Neural cell (in vitro differentiated cells): ENCODE data around the gene IRX3. TPM values are rescaled to one million over a fixed set of nuclear protein-coding genes. Genes with fewer than 3 reads are reported as not detected.

Experiments
- H2AFZ ChIP-seq: fragments of 200-600, 300-800 bp; sonication (generic), shearing (Covaris generic); 2 replicates; pipeline ENCODE4 v1.6.0; 2014; ENCODE audit warnings: low read depth, mild to moderate bottlenecking, antibody characterized with exemption, low read length, moderate library complexity
- H3F3A ChIP-seq: fragments of 200-600 bp; shearing (Covaris generic); 2 replicates; pipeline ENCODE4 v1.6.1; 2016; ENCODE audit warnings: mild to moderate bottlenecking, moderate library complexity, mixed read lengths, antibody characterized with exemption, low read length; ENCODE audit not compliant: insufficient read depth, poor library complexity, severe bottlenecking
- H3K27ac ChIP-seq: fragments of 200-600, 300-800 bp; sonication (generic), shearing (Covaris generic); 2 replicates; pipeline ENCODE4 v1.5.1; 2014; ENCODE audit warnings: mild to moderate bottlenecking, low read length, moderate library complexity
- H3K27me3 ChIP-seq: fragments of 300-800, 200-600 bp; sonication (generic), shearing (Covaris generic); 2 replicates; pipeline ENCODE4 v1.6.0; 2014; ENCODE audit warnings: mild to moderate bottlenecking, low read depth, low read length, moderate library complexity; ENCODE audit not compliant: insufficient read depth
- H3K36me3 ChIP-seq: fragments of 300-800, 200-600 bp; sonication (generic), shearing (Covaris generic); 2 replicates; pipeline ENCODE4 v1.5.1; 2014; ENCODE audit warnings: mild to moderate bottlenecking, antibody characterized with exemption, low read length, moderate library complexity; ENCODE audit not compliant: insufficient read depth
- H3K4me2 ChIP-seq: fragments of 300-800, 200-600 bp; sonication (generic), shearing (Covaris generic); 2 replicates; pipeline ENCODE4 v1.6.0; 2014; ENCODE audit warnings: mild to moderate bottlenecking, low read length
- H3K4me3 ChIP-seq: fragments of 300-800, 200-600 bp; sonication (generic), shearing (Covaris generic); 2 replicates; pipeline ENCODE4 v1.5.1; 2014; ENCODE audit warnings: mild to moderate bottlenecking, low read length, moderate library complexity
- H3K79me2 ChIP-seq: fragments of 200-600 bp; shearing (Covaris generic); replicated peaks from 2 replicates; pipeline ENCODE4 v1.6.0; 2014; ENCODE audit warnings: mild to moderate bottlenecking, low read length, moderate library complexity; ENCODE audit not compliant: insufficient read depth
- H3K9ac ChIP-seq: fragments of 300-800, 200-600 bp; sonication (generic), shearing (Covaris generic); 2 replicates; pipeline ENCODE4 v1.6.1; 2016; ENCODE audit warnings: mild to moderate bottlenecking, low read length, mixed read lengths
- H3K9me2 ChIP-seq: fragments of 200-600 bp; shearing (Covaris generic); 2 replicates; pipeline ENCODE4 v1.6.1; 2016; ENCODE audit warnings: mild to moderate bottlenecking, low read length, mixed read lengths; ENCODE audit not compliant: insufficient read depth
- H3K9me3 ChIP-seq: fragments of 200-600, 300-800 bp; sonication (generic), shearing (Covaris generic); 2 replicates; pipeline ENCODE4 v1.6.1; 2016; ENCODE audit warnings: mild to moderate bottlenecking, mixed run types, low read length, moderate library complexity, mixed read lengths
- H4K20me1 ChIP-seq: fragments of 200-600 bp; shearing (Covaris generic); 2 replicates; pipeline ENCODE4 v1.6.1; 2016; ENCODE audit warnings: mild to moderate bottlenecking, mixed run types; ENCODE audit not compliant: insufficient read depth
- EP300 ChIP-seq: fragments of 450-650 bp; conservative IDR thresholded peaks from 2 replicates; pipeline ENCODE4 v1.6.1; 2014; ENCODE audit warnings: antibody characterized with exemption, mild to moderate bottlenecking, moderate library complexity; ENCODE audit not compliant: poor library complexity, severe bottlenecking
- EZH2 ChIP-seq: fragments of 200-600, 300-800 bp; shearing (Covaris generic), sonication (generic); IDR thresholded peaks from 2 replicates; pipeline ENCODE4 v1.6.1; 2014; ENCODE audit warnings: antibody characterized with exemption, low read length, borderline replicate concordance, mild to moderate bottlenecking; ENCODE audit not compliant: insufficient read depth, poor library complexity, severe bottlenecking
- MXI1 ChIP-seq: fragments of 450-650 bp; conservative IDR thresholded peaks from 2 replicates; pipeline ENCODE4 v1.6.1; 2014; ENCODE audit warnings: antibody characterized with exemption, mild to moderate bottlenecking; ENCODE audit not compliant: poor library complexity, severe bottlenecking
- POLR2AphosphoS5 ChIP-seq: IDR thresholded peaks from 2 replicates; pipeline ENCODE4 v1.6.1; 2012
- RAD21 ChIP-seq: fragments of 450-650 bp; conservative IDR thresholded peaks from 2 replicates; pipeline ENCODE4 v1.6.1; 2014; ENCODE audit warnings: antibody characterized with exemption, mild to moderate bottlenecking, moderate library complexity
- SMC3 ChIP-seq: fragments of 450-650 bp; conservative IDR thresholded peaks from 2 replicates; pipeline ENCODE4 v1.6.1; 2014; ENCODE audit warnings: antibody characterized with exemption, mild to moderate bottlenecking, moderate library complexity; ENCODE audit not compliant: poor library complexity
- TAF1 ChIP-seq: IDR thresholded peaks from 2 replicates; pipeline ENCODE4 v1.6.1; 2012; ENCODE audit warnings: low read depth
- polyA plus RNA-seq: library from polyadenylated mRNA; depleted of rRNA; stranded (reverse); fragments of >200 nt; gene quantifications from 2 replicates; pipeline ENCODE4 v1.2.3, GENCODE V29; 2014
- TF ChIP-seq, protein P1 (sequence below): fragments of 450-650 bp; IDR thresholded peaks from 2 replicates; pipeline ENCODE4 v1.5.1; 2014; ENCODE audit warnings: antibody characterized with exemption, mild to moderate bottlenecking, moderate library complexity; ENCODE audit not compliant: poor library complexity, severe bottlenecking
- TF ChIP-seq, protein P2 (sequence below): IDR thresholded peaks from 2 replicates; pipeline ENCODE4 v1.6.1; 2012; ENCODE audit warnings: borderline replicate concordance

IRX3 gene
- polyA plus RNA-seq, 1 donor from 2014 or later: not detected

DNA sequence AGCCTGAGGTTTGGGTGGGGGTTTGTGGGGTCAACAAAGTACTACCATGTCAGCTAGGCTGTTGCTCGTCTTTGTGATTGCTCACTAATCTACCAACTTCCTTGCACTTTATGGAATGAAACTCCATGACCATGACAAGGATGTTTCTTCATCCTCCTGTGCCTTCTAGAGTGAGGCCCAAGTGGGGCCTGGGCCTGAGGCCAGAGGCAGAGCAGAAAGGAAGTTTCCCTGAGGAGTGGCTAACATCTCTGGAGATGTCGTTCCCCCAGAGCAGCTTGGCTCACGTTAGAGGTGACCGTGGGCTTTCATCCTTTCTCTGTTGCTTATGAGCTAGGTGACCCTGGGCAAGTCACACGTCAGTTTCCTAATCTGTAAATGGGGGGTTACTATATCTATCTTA lies 41.0 kb upstream of the IRX3 start:
- Histone ChIP-seq H3K79me2 (no peaks in the 10 kb centered on the region), H3K9ac (no peak overlapping the region), H4K20me1 (no peaks in the 10 kb centered on the region), H3K4me2 (no peak overlapping the region), H3K4me3 (no peak overlapping the region), H3F3A (no peaks in the 10 kb centered on the region), H3K9me2 (no peaks in the 10 kb centered on the region), H3K36me3 (no peaks in the 10 kb centered on the region), H3K27ac (no peak overlapping the region), H3K9me3 (no peaks in the 10 kb centered on the region), H3K27me3 (no peaks in the 10 kb centered on the region), H2AFZ (no peak overlapping the region)
- TF ChIP-seq EP300 (no peak), TAF1 (no peak)
- TF ChIP-seq, protein P1, sequence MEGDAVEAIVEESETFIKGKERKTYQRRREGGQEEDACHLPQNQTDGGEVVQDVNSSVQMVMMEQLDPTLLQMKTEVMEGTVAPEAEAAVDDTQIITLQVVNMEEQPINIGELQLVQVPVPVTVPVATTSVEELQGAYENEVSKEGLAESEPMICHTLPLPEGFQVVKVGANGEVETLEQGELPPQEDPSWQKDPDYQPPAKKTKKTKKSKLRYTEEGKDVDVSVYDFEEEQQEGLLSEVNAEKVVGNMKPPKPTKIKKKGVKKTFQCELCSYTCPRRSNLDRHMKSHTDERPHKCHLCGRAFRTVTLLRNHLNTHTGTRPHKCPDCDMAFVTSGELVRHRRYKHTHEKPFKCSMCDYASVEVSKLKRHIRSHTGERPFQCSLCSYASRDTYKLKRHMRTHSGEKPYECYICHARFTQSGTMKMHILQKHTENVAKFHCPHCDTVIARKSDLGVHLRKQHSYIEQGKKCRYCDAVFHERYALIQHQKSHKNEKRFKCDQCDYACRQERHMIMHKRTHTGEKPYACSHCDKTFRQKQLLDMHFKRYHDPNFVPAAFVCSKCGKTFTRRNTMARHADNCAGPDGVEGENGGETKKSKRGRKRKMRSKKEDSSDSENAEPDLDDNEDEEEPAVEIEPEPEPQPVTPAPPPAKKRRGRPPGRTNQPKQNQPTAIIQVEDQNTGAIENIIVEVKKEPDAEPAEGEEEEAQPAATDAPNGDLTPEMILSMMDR: no peak

DNA sequence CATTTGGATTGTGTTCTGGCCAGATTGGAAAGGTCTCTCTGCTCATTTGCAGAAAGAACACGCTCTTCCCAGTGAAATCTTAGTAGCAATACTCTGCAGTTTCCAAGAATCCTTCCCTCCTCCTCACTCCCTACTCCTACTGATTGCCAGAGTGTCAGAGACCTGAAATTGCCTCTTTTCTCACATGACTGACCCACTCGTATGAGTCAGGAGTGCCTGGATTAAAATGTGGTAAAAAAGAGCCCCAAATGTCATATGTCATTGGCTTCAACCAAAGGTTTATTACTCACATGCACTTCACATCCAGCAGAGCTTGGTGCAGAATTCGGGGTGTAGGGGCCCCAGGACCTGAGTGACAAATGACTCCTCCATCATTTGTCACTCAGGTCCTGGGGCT lies 39.7 kb upstream of the IRX3 start:
- Histone ChIP-seq H3K36me3 (no peaks in the 10 kb centered on the region), H3K9me2 (no peaks in the 10 kb centered on the region), H3K27me3 (no peaks in the 10 kb centered on the region), H3K79me2 (no peaks in the 10 kb centered on the region), H3K9me3 (no peaks in the 10 kb centered on the region), H3K4me2 (no peak overlapping the region), H4K20me1 (no peaks in the 10 kb centered on the region), H2AFZ (no peak overlapping the region), H3K27ac (no peak overlapping the region), H3K9ac (no peak overlapping the region), H3K4me3 (no peak overlapping the region), H3F3A (no peaks in the 10 kb centered on the region)
- TF ChIP-seq EP300: no peak
- TF ChIP-seq TAF1: no peak
- TF ChIP-seq SMC3: no peak
- TF ChIP-seq, protein P1: no peak
- no peak for TF ChIP-seq MXI1
- TF ChIP-seq RAD21: no peak
- no peak for TF ChIP-seq EZH2
- TF ChIP-seq, protein P2, sequence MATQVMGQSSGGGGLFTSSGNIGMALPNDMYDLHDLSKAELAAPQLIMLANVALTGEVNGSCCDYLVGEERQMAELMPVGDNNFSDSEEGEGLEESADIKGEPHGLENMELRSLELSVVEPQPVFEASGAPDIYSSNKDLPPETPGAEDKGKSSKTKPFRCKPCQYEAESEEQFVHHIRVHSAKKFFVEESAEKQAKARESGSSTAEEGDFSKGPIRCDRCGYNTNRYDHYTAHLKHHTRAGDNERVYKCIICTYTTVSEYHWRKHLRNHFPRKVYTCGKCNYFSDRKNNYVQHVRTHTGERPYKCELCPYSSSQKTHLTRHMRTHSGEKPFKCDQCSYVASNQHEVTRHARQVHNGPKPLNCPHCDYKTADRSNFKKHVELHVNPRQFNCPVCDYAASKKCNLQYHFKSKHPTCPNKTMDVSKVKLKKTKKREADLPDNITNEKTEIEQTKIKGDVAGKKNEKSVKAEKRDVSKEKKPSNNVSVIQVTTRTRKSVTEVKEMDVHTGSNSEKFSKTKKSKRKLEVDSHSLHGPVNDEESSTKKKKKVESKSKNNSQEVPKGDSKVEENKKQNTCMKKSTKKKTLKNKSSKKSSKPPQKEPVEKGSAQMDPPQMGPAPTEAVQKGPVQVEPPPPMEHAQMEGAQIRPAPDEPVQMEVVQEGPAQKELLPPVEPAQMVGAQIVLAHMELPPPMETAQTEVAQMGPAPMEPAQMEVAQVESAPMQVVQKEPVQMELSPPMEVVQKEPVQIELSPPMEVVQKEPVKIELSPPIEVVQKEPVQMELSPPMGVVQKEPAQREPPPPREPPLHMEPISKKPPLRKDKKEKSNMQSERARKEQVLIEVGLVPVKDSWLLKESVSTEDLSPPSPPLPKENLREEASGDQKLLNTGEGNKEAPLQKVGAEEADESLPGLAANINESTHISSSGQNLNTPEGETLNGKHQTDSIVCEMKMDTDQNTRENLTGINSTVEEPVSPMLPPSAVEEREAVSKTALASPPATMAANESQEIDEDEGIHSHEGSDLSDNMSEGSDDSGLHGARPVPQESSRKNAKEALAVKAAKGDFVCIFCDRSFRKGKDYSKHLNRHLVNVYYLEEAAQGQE: no peak
- TF ChIP-seq POLR2AphosphoS5: no peak
